Ascending aorta (tissue), 2 donors: ENCODE measurements around the gene ZP3. TPM values are rescaled to one million over a fixed set of nuclear protein-coding genes. Genes with fewer than 3 reads are reported as not detected.

Experiments used
- DNase-seq, 2 donors: peaks; one replicate each; pipeline ENCODE4 v3.0.0-alpha.2; 2019; ENCODE audit warnings: low spot score in 2 of 2
- H3K27ac ChIP-seq, 2 donors: fragments of 200-600 bp; sonication (generic); one replicate each; pipeline ENCODE4 v1.5.1; 2016 to 2017; ENCODE audit warnings: mild to moderate bottlenecking in 1 of 2
- H3K27me3 ChIP-seq: fragments of 200-600 bp; sonication (generic); one replicate; pipeline ENCODE4 v1.5.1; 2017
- H3K36me3 ChIP-seq, 2 donors: fragments of 200-600 bp; sonication (generic); one replicate each; pipeline ENCODE4 v1.5.1; 2016
- H3K4me1 ChIP-seq, 2 donors: fragments of 200-600 bp; sonication (generic); one replicate each; pipeline ENCODE4 v1.5.1; 2016 to 2017; ENCODE audit warnings: mild to moderate bottlenecking in 1 of 2
- H3K4me3 ChIP-seq, 2 donors: fragments of 200-600 bp; sonication (generic); one replicate each; pipeline ENCODE4 v1.5.1; 2016 to 2017; ENCODE audit warnings: mild to moderate bottlenecking in 1 of 2
- H3K9me3 ChIP-seq, 2 donors: fragments of 200-600 bp; sonication (generic); one replicate each; pipeline ENCODE4 v1.5.1; 2016
- CTCF ChIP-seq, 3 experiments: fragments of 200-600 bp in 2 of 3; fragments of 450-650 bp in 1 of 3; sonication (generic) in 2 of 3; IDR thresholded peaks; one replicate each; pipeline ENCODE4 v1.5.1; 2016 to 2019; ENCODE audit warnings: antibody characterized with exemption in 3 of 3, mild to moderate bottlenecking in 1 of 3, moderate library complexity in 1 of 3
- intact Hi-C: fragments of 100-400 bp; cut with DNase I; formaldehyde crosslinking; loops from one replicate; pipeline ENCODE4 v1.15.1; 2023
- total RNA-seq: library from RNA; depleted of rRNA; stranded (reverse); fragments of >200 nt; gene quantifications from one replicate; pipeline ENCODE4 v1.1.0, GENCODE V29; 2016

The ZP3 gene
- 1.1 TPM for total RNA-seq

GRCh38 chr7:76424413-76425111 is at the start of gene ZP3:
Gene ZP3, plus strand, starts transcription at chr7:76424950. Its CDS starts 15 bp downstream, at chr7:76424965.
- no peaks in the 10 kb centered on the region for H3K27me3 ChIP-seq
- TF ChIP-seq CTCF (IDR thresholded peaks at IDR 0.05): no peak
- no peak for DNase-seq
- H3K4me3 ChIP-seq: no peak within 1 kb of the TSS
- no peak within 1 kb of the TSS for H3K27ac ChIP-seq
- no peaks in the 10 kb centered on the region for H3K9me3 ChIP-seq
- H3K4me1 ChIP-seq: no peaks in the 10 kb centered on the region
- intact Hi-C loops: no loop called here
- no peaks in the 10 kb centered on the region for H3K36me3 ChIP-seq

- Histone ChIP-seq H3K9me3 (no peaks in the 10 kb centered on the region), H3K27me3 (no peaks in the 10 kb centered on the region)
- DNase-seq: no peak
Measured at GRCh38 chr7:76375251-76375650, 49.5 kb upstream of the ZP3 start.

GRCh38 chr7:76377186-76377918 is 47.4 kb upstream of the ZP3 start:
- H3K36me3 ChIP-seq: no peaks in the 10 kb centered on the region
- DNase-seq: no peak
- TF ChIP-seq CTCF (IDR thresholded peaks at IDR 0.05): no peak
- H3K27ac ChIP-seq: peak overlapping the region; percentile 94 to 95
- H3K9me3 ChIP-seq: no peaks in the 10 kb centered on the region
- no peaks in the 10 kb centered on the region for H3K27me3 ChIP-seq
- H3K4me1 ChIP-seq: peaks cover 3 to 28% of the 10 kb centered on the region in 2 donors
- intact Hi-C loops: no loop called here
- H3K4me3 ChIP-seq: no peak overlapping the region

More at GRCh38 chr7:76375251-76375650, 49.5 kb upstream of the ZP3 start:
- intact Hi-C loops: no loop called here
- Histone ChIP-seq H3K4me3 (no peak overlapping the region), H3K27ac (no peak overlapping the region), H3K36me3 (no peaks in the 10 kb centered on the region), H3K4me1 (peaks cover 3 to 17% of the 10 kb centered on the region in 2 donors)
- no peak for TF ChIP-seq CTCF (IDR thresholded peaks at IDR 0.05)

- Histone ChIP-seq H3K27ac (peak overlapping the region; percentile 94 to 95), H3K4me1 (peaks cover 3 to 25% of the 10 kb centered on the region in 2 donors), H3K4me3 (peak overlapping the region; percentile 32 to 51), H3K27me3 (no peaks in the 10 kb centered on the region), H3K36me3 (no peaks in the 10 kb centered on the region), H3K9me3 (no peaks in the 10 kb centered on the region)
- intact Hi-C loops: no loop called here
- peak in 1 of 2 donors; percentile 72 for DNase-seq
- TF ChIP-seq CTCF (IDR thresholded peaks at IDR 0.05): no peak
Measured at GRCh38 chr7:76380623-76380966, 44.2 kb upstream of the ZP3 start.

GRCh38 chr7:76381814-76382213 is 42.9 kb upstream of the ZP3 start:
- Histone ChIP-seq H3K4me3 (no peak overlapping the region), H3K27me3 (no peaks in the 10 kb centered on the region), H3K27ac (no peak overlapping the region), H3K4me1 (peaks cover 3 to 25% of the 10 kb centered on the region in 2 donors), H3K9me3 (no peaks in the 10 kb centered on the region), H3K36me3 (no peaks in the 10 kb centered on the region)
- intact Hi-C loops: no loop called here
- DNase-seq: no peak
- no peak for TF ChIP-seq CTCF (IDR thresholded peaks at IDR 0.05)
